K562 (cell line): Measurements from ENCODE around the gene RAVER2. TPM values are rescaled to one million over a fixed set of nuclear protein-coding genes. Genes with fewer than 3 reads are reported as not detected.
A peak's percentile ranks its signal among the peaks of the same experiment; 100 is the strongest.

Experiments
- ATF1 ChIP-seq, 2 experiments: fragments of 450-650 bp in 1 of 2; IDR thresholded peaks; 2 replicates each; pipeline ENCODE4 v1.6.1; 2016; ENCODE audit warnings: missing compliant biosample characterization in 1 of 2, missing genetic modification characterization in 1 of 2
- ATF7 ChIP-seq: fragments of 450-650 bp; IDR thresholded peaks from 2 replicates; pipeline ENCODE4 v1.7.1; 2014; ENCODE audit warnings: mild to moderate bottlenecking, moderate library complexity
- EP300 ChIP-seq: IDR thresholded peaks from 2 replicates; pipeline ENCODE4 v1.6.1; 2012; ENCODE audit warnings: low read length, improper control_type of control experiment
- FOSL1 ChIP-seq: fragments of 200-800 bp; sonication (Bioruptor generic); conservative IDR thresholded peaks from 2 replicates; pipeline ENCODE4 v1.6.1; 2016; ENCODE audit warnings: missing genetic modification characterization, missing compliant biosample characterization
- ID3 ChIP-seq, 2 experiments: fragments of 250-450 bp in 1 of 2; fragments of 450-650 bp in 1 of 2; sonication (Bioruptor Pico) in 1 of 2; IDR thresholded peaks; 2 replicates each; pipeline versions ENCODE4 v1.6.1 to v1.8.0; 2016 to 2021; ENCODE audit warnings: mild to moderate bottlenecking in 2 of 2, moderate library complexity in 2 of 2, missing compliant biosample characterization in 1 of 2, missing genetic modification characterization in 1 of 2
- KDM2B ChIP-seq: fragments of 250-450 bp; sonication (Bioruptor Pico); IDR thresholded peaks from 2 replicates; pipeline ENCODE4 v1.8.0; 2021; ENCODE audit warnings: mild to moderate bottlenecking, moderate library complexity
- KLF16 ChIP-seq: IDR thresholded peaks from 2 replicates; pipeline ENCODE4 v1.6.1; 2016; ENCODE audit warnings: antibody characterized with exemption
- L3MBTL2 ChIP-seq: fragments of 450-650 bp; IDR thresholded peaks from 2 replicates; pipeline ENCODE4 v1.6.1; 2016; ENCODE audit warnings: mild to moderate bottlenecking, moderate library complexity
- NCOA1 ChIP-seq: fragments of 450-650 bp; IDR thresholded peaks from 2 replicates; pipeline ENCODE4 v1.6.1; 2016; ENCODE audit warnings: low read depth
- NCOA6 ChIP-seq: fragments of 450-650 bp; IDR thresholded peaks from 2 replicates; pipeline ENCODE4 v1.6.1; 2017; ENCODE audit warnings: mild to moderate bottlenecking
- NONO ChIP-seq, 2 experiments: fragments of 200-400 bp in 1 of 2; fragments of 450-650 bp in 1 of 2; formaldehyde crosslinking in 1 of 2; IDR thresholded peaks; 2 replicates each; pipeline ENCODE4 v1.6.1; 2017; ENCODE audit warnings: low read depth in 2 of 2, mild to moderate bottlenecking in 2 of 2, moderate library complexity in 2 of 2, low read length in 1 of 2
- PRDM10 ChIP-seq: fragments of 450-650 bp; IDR thresholded peaks from 2 replicates; pipeline ENCODE4 v1.6.1; 2018; ENCODE audit not compliant: partially characterized antibody
- RBM39 ChIP-seq: fragments of 200-400 bp; formaldehyde crosslinking; optimal IDR thresholded peaks from 2 replicates; pipeline ENCODE3; 2018; ENCODE audit warnings: low read depth, low read length
- SIN3B ChIP-seq: fragments of 450-650 bp; IDR thresholded peaks from 2 replicates; pipeline ENCODE4 v1.6.1; 2017; ENCODE audit warnings: low read depth, mild to moderate bottlenecking, moderate library complexity
- TFAP4 ChIP-seq: sonication (generic); formaldehyde crosslinking; IDR thresholded peaks from 2 replicates; pipeline ENCODE4 v1.8.0; 2022; ENCODE audit warnings: missing genetic modification reagents, mild to moderate bottlenecking, moderate library complexity, borderline replicate concordance
- THRB ChIP-seq: fragments of 450-650 bp; formaldehyde crosslinking; conservative IDR thresholded peaks from 2 replicates; pipeline ENCODE4 v1.4.0; 2022; ENCODE audit warnings: mild to moderate bottlenecking, missing genetic modification characterization
- USF2 ChIP-seq: sonication (generic); formaldehyde crosslinking; IDR thresholded peaks from 2 replicates; pipeline ENCODE4 v1.5.0; 2020; ENCODE audit warnings: missing genetic modification reagents
- VEZF1 ChIP-seq: fragments of 200-800 bp; sonication (Bioruptor generic); IDR thresholded peaks from 2 replicates; pipeline ENCODE4 v1.6.1; 2017; ENCODE audit warnings: missing genetic modification characterization, missing compliant biosample characterization
- ZEB2 ChIP-seq: fragments of 450-650 bp; IDR thresholded peaks from 2 replicates; pipeline ENCODE4 v1.6.1; 2016
- polyA plus RNA-seq, 8 experiments: library from polyadenylated mRNA; depleted of rRNA in 4 of 8; stranded (reverse) in 5 of 8; unstranded in 3 of 8; fragments of >200 nt; fragmentation: Nextera tagmentation in 2 of 8; fragmentation: Illumina TruSeq in 1 of 8; extraction: Ambion mirVana in 2 of 8; extraction: Trizol in 1 of 8; gene quantifications; 2 replicates each; pipeline versions ENCODE4 v1.2.1 to v1.2.3, GENCODE V29; 2011 to 2014; ENCODE audit warnings: inconsistent platforms in 1 of 8, missing spikeins in 1 of 8
- total RNA-seq, 7 experiments: library from RNA; depleted of rRNA in 6 of 7; stranded (reverse); fragments of >200 nt in 6 of 7; fragmentation: Illumina TruSeq in 2 of 7; extraction: Trizol in 2 of 7; gene quantifications; 2 replicates each; pipeline versions ENCODE4 v1.2.1 to v1.2.3, GENCODE V29; 2011 to 2021; ENCODE audit warnings: low replicate concordance in 1 of 7

RAVER2 gene
- total and polyA plus RNA-seq, 9 of the 15 experiments (the other 6 are each of a cell fraction or from before 2014, with no cell fraction given): 1.8 to 6.1 (median 4.4) TPM

GRCh38 chr1:64744492-64745180 lies at the start of gene RAVER2 (continued):
- TF ChIP-seq L3MBTL2 (peak; percentile 93), ATF7 (peak; percentile 81; the same call in 1 of the 2 replicates), KDM2B (peak; percentile 51; the same call in 1 of the 2 replicates), NCOA6 (no peak), THRB (CRISPR knock-in tag) (no peak), ZEB2 (0 out of 2 replicates have a peak, but pooled peaks have one; percentile 26), NCOA1 (no peak), NONO (IDR thresholded peaks at IDR 0.05; ENCODE audit: low read depth in 2 of 2, low read length in 1 of 2) (peak in 1 of 2 experiments; percentile 86; a peak in 1 of 4 replicates), KLF16 (no peak), PRDM10 (peak; percentile 94), SIN3B (peak; percentile 40; the same call in 1 of the 2 replicates), FOSL1 (tag) (peak; percentile 45; the same call in 1 of the 2 replicates), USF2 (CRISPR knock-in tag) (peak; percentile 6; the same call in 1 of the 2 replicates), EP300 (0 out of 2 replicates have a peak, but pooled peaks have one; percentile 2), ID3 (CRISPR knock-in tag; IDR thresholded peaks at IDR 0.05) (no peak), ID3 (tag; IDR thresholded peaks at IDR 0.05) (no peak), ATF1 (CRISPR knock-in tag; IDR thresholded peaks at IDR 0.05) (no peak), ATF1 (tag; IDR thresholded peaks at IDR 0.05) (peak; percentile 38), TFAP4 (CRISPR knock-in tag) (peak; percentile 54; the same call in 1 of the 2 replicates), VEZF1 (CRISPR knock-in tag) (peak; percentile 85), RBM39 (no peak)
